WERI-Rb-1 (cell line): ENCODE results near the gene KCNJ12.
"Not testable (repeated sequence)": the region's sequence is repeated elsewhere in the genome, so short reads cannot be mapped to it uniquely, and the experiment has no call there.

ENCODE experiments used
- DNase-seq: peaks from one replicate; pipeline ENCODE4 v3.0.0-alpha.2; 2020
- H3K27ac ChIP-seq: fragments of 250-450 bp; sonication (Bioruptor Pico); 2 replicates; pipeline ENCODE4 v1.5.1; 2020; ENCODE audit warnings: mild to moderate bottlenecking, moderate library complexity
- H3K27me3 ChIP-seq: fragments of 250-450 bp; sonication (Bioruptor Pico); 2 replicates; pipeline ENCODE4 v1.5.1; 2021; ENCODE audit warnings: mild to moderate bottlenecking, low read depth, moderate library complexity; ENCODE audit not compliant: insufficient read depth, severe bottlenecking
- H3K36me3 ChIP-seq: fragments of 250-450 bp; sonication (Bioruptor Pico); 2 replicates; pipeline ENCODE4 v1.5.1; 2020; ENCODE audit warnings: mild to moderate bottlenecking, moderate library complexity
- H3K4me3 ChIP-seq: 2 replicates; pipeline ENCODE4 v1.5.1; 2011; ENCODE audit warnings: low read depth, mild to moderate bottlenecking, control low read depth, low read length
- H3K9me3 ChIP-seq: fragments of 250-450 bp; sonication (Bioruptor Pico); 2 replicates; pipeline ENCODE4 v1.5.1; 2021; ENCODE audit warnings: mild to moderate bottlenecking, moderate library complexity; ENCODE audit not compliant: severe bottlenecking

The KCNJ12 gene

DNA sequence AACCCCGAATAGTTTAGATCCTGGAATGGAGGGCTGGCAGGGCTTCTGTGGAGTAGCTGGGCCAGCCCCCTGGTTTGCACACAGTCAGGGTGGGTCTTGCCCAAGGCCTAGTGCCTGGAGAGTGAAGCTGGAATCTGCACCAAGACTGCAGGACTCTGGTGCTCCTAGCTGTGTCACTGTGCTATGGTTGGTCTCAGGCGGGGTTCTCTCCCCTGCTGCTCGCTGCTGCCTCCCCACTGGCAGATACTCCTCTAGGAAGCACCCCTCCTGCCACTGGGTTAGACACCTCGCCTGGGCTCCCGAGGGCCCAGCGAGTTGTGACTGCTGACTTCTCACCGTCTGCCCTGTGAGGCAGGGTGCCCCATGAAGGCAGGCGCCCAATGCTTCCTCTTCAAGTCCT lies 27.9 kb downstream of the KCNJ12 start:
- H3K9me3 ChIP-seq, DNase-seq, H3K27ac ChIP-seq, H3K4me3 ChIP-seq, H3K27me3 ChIP-seq, H3K36me3 ChIP-seq: not testable (repeated sequence)

DNA sequence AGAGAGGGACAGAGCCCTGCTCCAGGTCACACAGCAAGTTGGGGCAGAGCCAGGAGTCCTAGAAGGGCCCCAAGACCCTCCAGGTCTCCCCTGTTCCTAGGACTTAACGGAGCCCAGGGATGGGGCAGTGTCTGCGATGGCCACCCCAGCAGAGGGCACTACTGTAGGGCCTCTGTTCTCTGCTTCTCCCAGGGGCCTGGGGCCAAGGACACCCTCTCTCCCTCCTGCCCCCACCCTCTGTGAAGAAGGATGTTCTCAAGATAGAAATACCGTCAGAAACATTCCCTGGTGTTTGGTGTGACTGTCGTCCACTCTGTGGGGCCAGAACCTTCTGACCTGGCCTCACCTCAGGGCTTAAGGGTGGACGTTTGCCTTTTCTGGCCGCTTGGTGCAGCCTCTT lies 28.4 kb downstream of the KCNJ12 start:
- DNase-seq, H3K36me3 ChIP-seq, H3K4me3 ChIP-seq, H3K9me3 ChIP-seq, H3K27me3 ChIP-seq, H3K27ac ChIP-seq: not testable (repeated sequence)

DNA sequence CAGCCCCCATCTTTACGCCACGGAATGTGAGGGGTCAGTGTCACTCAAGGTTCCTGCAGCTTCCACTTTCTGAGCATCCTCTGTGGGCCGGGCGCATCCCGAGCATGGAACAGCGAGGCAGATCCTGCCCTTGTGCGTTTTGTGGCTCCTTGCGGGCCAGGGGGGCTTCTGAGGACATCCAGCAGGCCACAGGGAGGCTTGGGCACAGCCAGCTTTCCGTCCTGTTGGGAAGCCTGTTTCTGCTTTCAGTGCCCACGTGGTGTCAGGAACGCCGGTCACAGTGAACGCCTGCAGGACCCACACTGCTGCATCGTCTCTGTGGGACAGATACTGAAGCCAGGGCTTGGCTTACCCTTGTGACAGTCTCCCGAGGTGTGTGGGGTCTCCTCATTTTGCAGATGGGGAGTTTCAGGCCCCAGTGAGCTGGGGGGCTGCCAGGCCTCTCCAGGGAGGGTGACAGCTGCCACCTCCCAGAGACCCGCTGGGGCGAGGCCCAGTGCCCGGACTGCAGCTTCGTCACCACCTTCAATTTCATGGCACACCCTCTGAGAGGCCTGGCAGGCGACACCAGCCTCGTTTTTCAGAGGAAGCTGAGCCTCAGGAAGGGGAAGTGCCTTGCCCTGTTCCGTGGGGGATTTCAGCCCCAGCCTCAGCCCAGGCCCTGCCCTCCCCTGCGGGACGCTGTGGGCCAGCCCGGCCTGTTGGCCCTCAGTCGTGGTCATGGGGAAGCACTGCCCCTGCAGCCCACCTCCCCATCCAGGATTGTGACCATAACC lies 29.0 kb downstream of the KCNJ12 start:
- not testable (repeated sequence) for H3K4me3 ChIP-seq

DNA sequence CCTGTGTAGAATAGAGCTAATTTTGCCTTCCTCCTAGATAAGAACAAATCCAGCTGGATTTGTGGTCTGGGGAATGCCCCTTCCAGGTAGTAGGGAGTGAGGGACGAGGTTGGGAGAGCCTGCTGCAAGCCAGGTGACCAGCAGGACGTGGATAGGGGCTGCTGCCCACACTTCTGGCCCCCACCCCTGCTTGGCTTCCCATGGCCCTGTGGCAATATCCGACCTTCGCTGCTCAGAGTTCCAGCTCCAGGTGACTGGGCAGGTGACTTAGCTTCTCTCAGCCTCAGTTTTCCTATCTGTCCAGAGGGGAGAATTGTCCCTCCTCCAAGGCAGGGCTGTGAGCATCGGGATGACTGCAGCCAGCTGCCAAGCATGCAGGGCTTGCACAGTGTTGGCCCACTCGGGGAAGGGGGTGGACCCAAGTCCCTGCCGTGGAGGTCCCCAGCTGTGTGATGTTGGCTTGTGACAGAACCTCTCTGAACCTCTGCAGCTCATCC lies 29.8 kb downstream of the KCNJ12 start:
- DNase-seq, H3K27me3 ChIP-seq, H3K36me3 ChIP-seq, H3K4me3 ChIP-seq, H3K27ac ChIP-seq, H3K9me3 ChIP-seq: not testable (repeated sequence)

More for the DNA sequence above, 29.0 kb downstream of the KCNJ12 start:
- DNase-seq, H3K27me3 ChIP-seq, H3K27ac ChIP-seq, H3K36me3 ChIP-seq, H3K9me3 ChIP-seq: not testable (repeated sequence)

DNA sequence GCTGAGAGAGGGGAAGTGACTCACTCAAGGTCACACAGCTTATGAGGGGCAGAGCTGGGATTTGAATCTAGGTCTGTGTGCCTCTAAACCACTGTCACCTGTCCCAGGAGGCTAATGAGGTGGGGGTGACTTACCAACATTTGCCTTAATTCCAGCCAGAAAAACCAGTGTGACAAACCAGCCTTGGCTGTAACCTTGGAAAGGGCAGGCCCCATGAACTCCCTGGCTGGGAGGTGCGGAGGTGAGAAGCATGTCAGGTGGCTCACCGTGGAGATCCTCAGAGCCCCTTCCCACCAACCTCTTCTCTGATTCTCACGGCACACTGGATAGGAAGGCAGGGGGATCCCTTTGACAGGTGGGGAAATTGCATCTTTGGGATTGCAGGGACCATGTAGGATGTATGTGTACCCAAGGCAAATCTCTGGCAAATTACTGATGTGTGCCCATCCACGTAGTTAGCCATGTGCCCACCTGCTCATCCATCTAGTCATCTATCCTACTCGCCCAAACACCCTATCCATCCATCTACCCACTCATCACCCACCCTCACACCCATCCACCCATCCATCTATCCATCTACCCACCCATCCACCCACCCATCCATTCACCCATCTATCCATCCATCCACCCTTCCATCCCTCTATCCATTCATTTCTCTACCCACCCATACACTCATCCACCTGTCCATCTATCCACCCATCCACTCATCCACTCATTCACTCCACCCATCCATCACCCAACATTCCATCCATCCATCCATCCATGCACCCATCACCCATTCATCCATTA lies 30.7 kb downstream of the KCNJ12 start:
- H3K9me3 ChIP-seq, H3K27ac ChIP-seq, H3K27me3 ChIP-seq, DNase-seq, H3K36me3 ChIP-seq, H3K4me3 ChIP-seq: not testable (repeated sequence)

DNA sequence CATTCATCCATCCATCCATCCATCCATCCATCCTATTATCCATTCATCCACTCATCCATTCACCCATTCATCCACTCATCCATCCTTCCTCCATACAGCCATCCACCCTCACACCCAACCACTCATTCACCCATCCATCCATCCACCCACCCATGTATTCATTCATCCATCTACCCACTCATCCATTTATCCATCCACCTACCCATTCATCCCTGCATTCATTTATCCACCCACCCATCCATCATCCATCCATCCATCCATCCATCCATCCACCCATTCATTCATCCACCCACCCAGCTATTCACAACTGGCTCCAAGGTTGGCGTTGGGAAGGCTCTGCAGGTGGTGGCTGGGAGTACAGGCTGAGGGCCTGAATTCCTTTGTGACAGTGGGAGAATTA lies 31.6 kb downstream of the KCNJ12 start:
- not testable (repeated sequence) for H3K27ac ChIP-seq, DNase-seq, H3K9me3 ChIP-seq, H3K4me3 ChIP-seq, H3K36me3 ChIP-seq, H3K27me3 ChIP-seq

DNA sequence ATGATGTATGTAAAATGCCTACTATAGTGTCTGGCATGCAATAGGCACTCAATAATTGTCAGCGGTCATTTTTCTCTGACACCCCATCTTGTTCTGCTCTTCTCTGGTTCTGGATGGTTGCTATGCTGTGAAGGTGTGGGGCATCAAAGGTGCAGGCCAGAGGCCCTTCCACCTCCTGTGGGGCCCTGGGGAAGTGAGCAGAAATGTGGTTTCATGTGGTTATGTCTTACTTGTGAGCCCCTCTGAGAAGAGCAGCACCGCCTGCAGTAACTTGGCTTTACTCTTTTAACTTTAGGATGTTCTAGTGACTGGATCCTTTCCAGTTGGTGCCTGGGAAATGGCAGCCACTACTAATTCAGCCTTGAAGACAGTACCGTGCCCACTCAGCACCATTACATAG lies 32.1 kb downstream of the KCNJ12 start:
- not testable (repeated sequence) for H3K36me3 ChIP-seq, H3K9me3 ChIP-seq, H3K27me3 ChIP-seq, DNase-seq, H3K27ac ChIP-seq, H3K4me3 ChIP-seq

DNA sequence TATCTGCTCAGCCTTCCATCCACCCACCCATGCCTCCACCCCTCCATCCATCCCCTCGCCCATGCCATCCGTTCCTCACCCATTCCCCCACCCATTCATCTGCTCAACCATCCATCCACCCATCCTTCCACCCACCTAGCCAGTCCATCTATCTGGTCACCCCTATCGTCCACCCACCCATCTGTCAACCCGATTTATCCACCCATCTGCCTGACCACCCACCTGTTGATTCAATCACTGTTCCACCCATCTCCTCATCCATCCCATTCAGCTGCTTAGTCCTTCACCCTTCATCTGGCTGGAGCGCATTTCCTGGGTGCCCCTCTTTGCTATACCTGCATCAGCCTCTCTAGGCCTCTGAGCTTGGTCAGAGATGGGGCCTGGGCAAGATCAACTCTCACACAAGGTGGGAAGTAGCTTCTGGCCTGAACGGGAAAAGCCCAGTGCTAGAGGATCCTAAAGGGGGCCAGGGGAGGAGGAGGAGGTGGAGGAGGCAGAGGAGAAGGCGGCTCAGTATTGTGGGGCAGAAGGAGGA lies 32.7 kb downstream of the KCNJ12 start:
- H3K36me3 ChIP-seq, H3K27me3 ChIP-seq, DNase-seq, H3K9me3 ChIP-seq, H3K27ac ChIP-seq, H3K4me3 ChIP-seq: not testable (repeated sequence)

DNA sequence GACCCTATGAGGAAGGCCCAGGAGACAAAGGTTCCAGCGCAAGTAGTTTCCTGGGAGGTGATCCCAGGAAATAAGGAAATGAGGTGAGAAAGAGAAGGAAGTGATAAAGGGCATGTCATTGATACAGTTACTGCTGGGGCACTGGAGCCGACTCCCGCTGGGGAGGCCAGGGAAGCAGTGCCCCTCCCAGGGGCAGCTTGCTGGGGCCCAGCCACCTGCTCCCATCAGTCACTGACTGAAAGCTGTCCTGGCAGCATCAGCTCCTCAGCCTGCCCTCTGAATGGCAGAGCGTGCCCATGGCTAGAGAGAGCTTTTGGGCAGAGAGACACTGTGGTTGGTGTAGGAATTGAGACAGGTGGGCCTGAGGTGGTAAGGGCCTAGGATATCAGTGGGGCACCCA lies 33.2 kb downstream of the KCNJ12 start:
- H3K9me3 ChIP-seq, H3K27me3 ChIP-seq, H3K36me3 ChIP-seq, DNase-seq, H3K27ac ChIP-seq, H3K4me3 ChIP-seq: not testable (repeated sequence)

DNA sequence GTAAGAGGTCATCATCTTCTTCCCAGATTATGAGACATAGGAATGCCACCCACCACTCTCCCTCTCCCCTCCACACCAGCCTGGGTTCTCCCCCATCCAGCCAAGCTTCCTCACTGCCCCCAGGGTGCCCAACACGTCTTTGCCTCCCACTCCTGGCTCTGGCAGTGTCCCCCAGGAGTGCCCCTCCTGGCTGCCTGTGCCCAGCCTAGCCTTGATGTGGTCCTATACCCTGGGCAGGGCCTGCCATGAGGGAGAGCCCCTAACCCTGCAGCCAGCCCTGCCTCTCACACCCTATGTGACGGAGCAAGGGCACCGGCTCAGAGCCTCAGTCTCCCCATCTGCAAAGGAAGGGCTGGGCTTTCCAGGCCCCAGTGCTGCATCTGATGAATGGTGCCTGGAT lies 33.8 kb downstream of the KCNJ12 start:
- H3K27ac ChIP-seq, H3K4me3 ChIP-seq, H3K36me3 ChIP-seq, H3K9me3 ChIP-seq, DNase-seq, H3K27me3 ChIP-seq: not testable (repeated sequence)

DNA sequence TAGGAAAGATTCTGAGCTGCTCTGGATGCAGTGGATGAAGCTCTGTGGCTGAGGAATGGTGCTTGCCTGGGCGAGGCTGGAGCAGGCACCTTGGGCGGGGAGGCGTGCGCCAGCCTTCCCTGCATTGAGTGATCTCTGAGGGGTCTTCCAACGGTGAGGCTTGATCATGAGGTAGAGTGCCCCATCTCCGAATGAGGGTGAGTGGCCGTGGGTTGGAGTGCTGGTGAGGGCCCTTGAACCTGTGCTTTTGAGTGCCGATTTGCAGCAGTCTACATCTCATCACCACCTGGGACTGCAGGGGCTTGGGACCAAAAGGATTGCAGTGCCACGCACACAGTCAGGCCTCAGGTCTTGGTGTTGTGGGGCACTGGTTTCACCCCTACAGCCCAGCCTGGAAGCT lies 34.2 kb downstream of the KCNJ12 start:
- H3K9me3 ChIP-seq, H3K27me3 ChIP-seq, H3K4me3 ChIP-seq, H3K36me3 ChIP-seq, DNase-seq, H3K27ac ChIP-seq: not testable (repeated sequence)

DNA sequence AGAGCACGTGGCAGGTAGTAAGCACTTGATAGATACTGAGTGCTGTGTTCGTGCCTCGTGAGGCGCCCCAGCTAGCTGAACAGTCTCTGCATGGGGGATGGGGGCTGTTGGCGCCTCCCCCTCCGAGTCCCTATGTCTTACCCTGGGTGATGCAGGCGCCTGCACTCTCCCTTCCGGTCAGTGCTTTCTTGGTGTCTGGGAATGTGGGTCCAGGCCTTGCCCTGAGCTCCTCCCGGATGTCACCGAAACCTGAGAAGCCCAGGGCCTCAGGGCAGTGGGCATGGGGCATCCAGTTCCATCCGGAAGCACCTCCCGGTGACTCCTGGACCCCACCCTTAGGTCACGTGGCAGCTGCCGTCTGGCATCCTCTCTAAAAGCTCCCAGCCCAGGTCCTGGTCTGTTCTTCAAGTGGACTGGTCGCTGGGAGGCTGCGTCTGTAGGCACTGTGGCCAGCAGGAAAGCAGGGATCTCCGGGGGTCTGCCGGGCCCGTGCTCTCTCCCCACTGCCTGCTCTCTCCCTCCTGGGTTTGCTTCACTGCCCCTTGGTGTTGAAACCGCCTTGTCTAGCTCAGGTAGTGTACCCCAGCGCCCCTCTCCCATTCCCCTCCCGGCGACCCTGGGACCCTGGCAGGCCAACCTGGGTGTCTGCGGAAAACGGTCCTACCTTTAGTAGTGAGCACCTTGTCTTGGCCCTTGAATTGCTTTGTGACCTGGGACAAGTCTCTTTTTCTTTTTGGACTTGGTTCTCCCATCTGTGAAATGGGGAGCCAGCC lies 34.9 kb downstream of the KCNJ12 start:
- H3K9me3 ChIP-seq, H3K27ac ChIP-seq, H3K27me3 ChIP-seq, DNase-seq, H3K4me3 ChIP-seq, H3K36me3 ChIP-seq: not testable (repeated sequence)

DNA sequence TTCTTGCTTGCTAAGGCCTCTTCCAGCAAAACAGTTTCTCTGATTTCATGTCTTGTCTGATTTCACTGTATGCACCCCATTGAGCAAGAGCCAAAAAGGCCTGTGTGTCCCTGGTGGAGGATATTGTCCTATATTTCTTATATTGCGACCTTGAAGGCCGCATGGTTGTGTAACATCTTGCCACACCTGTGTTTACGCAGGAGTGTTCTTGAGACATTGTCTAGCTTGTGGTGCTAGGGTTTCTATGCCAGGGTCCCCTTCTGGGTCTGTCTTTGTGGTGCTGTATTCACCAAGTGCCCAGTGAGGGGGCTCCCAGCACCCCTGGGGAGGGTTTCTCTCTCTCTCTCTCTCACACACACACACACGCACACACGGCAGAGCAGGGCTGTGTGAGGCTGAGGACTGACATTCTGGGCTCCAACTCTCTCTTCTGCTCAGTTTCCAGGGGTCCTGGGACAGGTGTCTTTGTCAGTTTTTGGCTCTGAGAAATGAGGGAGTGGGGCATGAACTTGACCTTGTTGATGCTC lies 35.6 kb downstream of the KCNJ12 start:
- not testable (repeated sequence) for H3K27me3 ChIP-seq, H3K9me3 ChIP-seq, H3K4me3 ChIP-seq, DNase-seq, H3K36me3 ChIP-seq, H3K27ac ChIP-seq

DNA sequence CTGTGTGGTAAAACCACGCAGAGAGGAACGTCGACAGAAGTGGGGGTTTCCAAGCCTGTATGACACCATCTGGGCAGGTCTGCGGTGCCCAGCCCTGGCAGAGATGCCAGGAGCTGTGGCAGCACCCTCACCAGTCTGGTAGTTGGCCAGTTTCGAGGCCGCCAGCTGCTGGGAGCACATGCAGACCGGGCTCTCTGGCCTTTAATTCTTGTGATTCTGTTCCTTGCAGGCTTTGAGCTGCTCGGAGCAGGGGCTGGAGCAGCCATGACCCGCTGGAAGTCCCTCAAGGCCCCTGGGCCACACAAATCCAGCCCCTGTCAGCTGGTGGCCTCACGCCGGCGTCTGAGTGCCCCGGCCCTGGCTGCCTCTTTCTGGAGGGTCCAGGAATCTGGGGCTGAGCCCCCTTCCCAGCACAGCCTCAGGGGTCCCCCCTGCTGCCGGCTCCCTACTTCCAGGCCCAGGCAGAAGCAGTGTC lies 36.1 kb downstream of the KCNJ12 start:
- not testable (repeated sequence) for H3K4me3 ChIP-seq, H3K27me3 ChIP-seq, H3K36me3 ChIP-seq, DNase-seq, H3K9me3 ChIP-seq, H3K27ac ChIP-seq
